HG02852 (cell line): ENCODE measurements around the gene ASB13.
"Not testable (repeated sequence)": the region's sequence is repeated elsewhere in the genome, so short reads cannot be mapped to it uniquely, and the experiment has no call there.

ENCODE experiments used
- ATAC-seq: cut with Tn5 transposase; IDR thresholded peaks from one replicate; pipeline ENCODE4 v1.9.1; 2021; ENCODE audit warnings: mild to moderate bottlenecking, moderate library complexity; ENCODE audit not compliant: unreplicated experiment

Gene ASB13

GRCh38 chr10:5593347-5593746 is 73.0 kb downstream of the ASB13 start:
- ATAC-seq: not testable (repeated sequence)

DNA sequence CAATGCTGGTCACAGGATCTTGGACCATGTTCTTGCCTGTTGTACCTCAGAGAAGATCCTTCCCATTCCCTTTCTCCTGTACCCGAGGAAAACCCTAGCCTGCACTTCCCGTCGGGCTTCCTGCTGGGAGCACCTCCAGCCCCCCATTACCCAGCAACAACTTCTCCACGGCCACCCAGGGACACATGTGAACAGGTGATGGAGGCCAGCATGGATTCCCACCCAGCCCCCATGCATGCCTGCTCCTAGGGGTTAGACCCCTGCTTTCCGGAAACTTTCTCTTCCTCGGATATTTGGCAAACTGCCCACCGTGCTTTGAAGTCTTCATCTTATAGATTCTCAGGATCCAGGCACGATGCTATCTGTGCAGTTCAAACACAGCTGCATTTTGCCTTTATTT is 74.3 kb downstream of the ASB13 start:
- no peak for ATAC-seq

- no peak for ATAC-seq
Observed at GRCh38 chr10:5591336-5591824, 75.0 kb downstream of the ASB13 start.

- ATAC-seq: no peak
Observed at GRCh38 chr10:5590816-5591215, 75.6 kb downstream of the ASB13 start.

GRCh38 chr10:5589661-5590511 is 76.5 kb downstream of the ASB13 start:
- no peak for ATAC-seq

- no peak for ATAC-seq
Observed at GRCh38 chr10:5589011-5589660, 77.3 kb downstream of the ASB13 start.
